GM18858 (cell line): Measurements from ENCODE around the gene CLMN.

Experiments used
- ATAC-seq: cut with Tn5 transposase; IDR thresholded peaks from one replicate; pipeline ENCODE4 v1.9.1; 2021; ENCODE audit not compliant: unreplicated experiment

Gene CLMN

GRCh38 chr14:95305145-95305544, 14.6 kb downstream of the CLMN start:
- no peak for ATAC-seq

- no peak for ATAC-seq
Measured at GRCh38 chr14:95304342-95304741, 15.4 kb downstream of the CLMN start.

GRCh38 chr14:95303552-95303951, 16.2 kb downstream of the CLMN start:
- ATAC-seq, result no peak

- no peak for ATAC-seq
Measured at GRCh38 chr14:95302667-95303506, 16.8 kb downstream of the CLMN start.

GRCh38 chr14:95301527-95302187, 18.1 kb downstream of the CLMN start:
- ATAC-seq, result no peak

GRCh38 chr14:95300697-95301526, 18.8 kb downstream of the CLMN start:
- ATAC-seq, result no peak

GRCh38 chr14:95300002-95300696, 19.6 kb downstream of the CLMN start:
- no peak for ATAC-seq

- no peak for ATAC-seq
Measured at GRCh38 chr14:95299271-95299670, 20.4 kb downstream of the CLMN start.

GRCh38 chr14:95297832-95298231, 21.9 kb downstream of the CLMN start:
- no peak for ATAC-seq

- no peak for ATAC-seq
Measured at GRCh38 chr14:95296966-95297365, 22.7 kb downstream of the CLMN start.

- no peak for ATAC-seq
Measured at GRCh38 chr14:95295600-95296376, 23.9 kb downstream of the CLMN start.

- ATAC-seq, result no peak
Measured at GRCh38 chr14:95294834-95295599, 24.7 kb downstream of the CLMN start.

GRCh38 chr14:95294320-95294719, 25.4 kb downstream of the CLMN start:
- ATAC-seq, result no peak

GRCh38 chr14:95293449-95293848, 26.3 kb downstream of the CLMN start:
- no peak for ATAC-seq

- no peak for ATAC-seq
Measured at GRCh38 chr14:95292660-95293425, 26.9 kb downstream of the CLMN start.

- no peak for ATAC-seq
Measured at GRCh38 chr14:95291859-95292542, 27.7 kb downstream of the CLMN start.

- ATAC-seq, result no peak
Measured at GRCh38 chr14:95290871-95291431, 28.8 kb downstream of the CLMN start.

- ATAC-seq, result no peak
Measured at GRCh38 chr14:95290021-95290420, 29.7 kb downstream of the CLMN start.
